Neuron (in vitro differentiated cells): ENCODE data around the gene CDADC1.
A peak's percentile ranks its signal among the peaks of the same experiment; 100 is the strongest.

Source experiments
- H2AFZ ChIP-seq: one replicate; pipeline ENCODE4 v1.6.1; 2013; ENCODE audit warnings: low read depth, mild to moderate bottlenecking, inconsistent platforms, low read length, moderate library complexity
- H3K27me3 ChIP-seq: one replicate; pipeline ENCODE4 v1.6.1; 2013; ENCODE audit warnings: low read length; ENCODE audit not compliant: insufficient read depth
- H3K36me3 ChIP-seq: one replicate; pipeline ENCODE4 v1.6.1; 2013; ENCODE audit warnings: low read length; ENCODE audit not compliant: insufficient read depth
- H3K4me1 ChIP-seq: one replicate; pipeline ENCODE4 v1.6.1; 2013; ENCODE audit warnings: low read length; ENCODE audit not compliant: insufficient read depth
- H3K4me3 ChIP-seq: 2 replicates; pipeline ENCODE4 v1.5.1; 2013; ENCODE audit warnings: mild to moderate bottlenecking, low read length, moderate library complexity
- H3K9me3 ChIP-seq: one replicate; pipeline ENCODE4 v1.6.1; 2013; ENCODE audit warnings: low read length

CDADC1 gene

DNA sequence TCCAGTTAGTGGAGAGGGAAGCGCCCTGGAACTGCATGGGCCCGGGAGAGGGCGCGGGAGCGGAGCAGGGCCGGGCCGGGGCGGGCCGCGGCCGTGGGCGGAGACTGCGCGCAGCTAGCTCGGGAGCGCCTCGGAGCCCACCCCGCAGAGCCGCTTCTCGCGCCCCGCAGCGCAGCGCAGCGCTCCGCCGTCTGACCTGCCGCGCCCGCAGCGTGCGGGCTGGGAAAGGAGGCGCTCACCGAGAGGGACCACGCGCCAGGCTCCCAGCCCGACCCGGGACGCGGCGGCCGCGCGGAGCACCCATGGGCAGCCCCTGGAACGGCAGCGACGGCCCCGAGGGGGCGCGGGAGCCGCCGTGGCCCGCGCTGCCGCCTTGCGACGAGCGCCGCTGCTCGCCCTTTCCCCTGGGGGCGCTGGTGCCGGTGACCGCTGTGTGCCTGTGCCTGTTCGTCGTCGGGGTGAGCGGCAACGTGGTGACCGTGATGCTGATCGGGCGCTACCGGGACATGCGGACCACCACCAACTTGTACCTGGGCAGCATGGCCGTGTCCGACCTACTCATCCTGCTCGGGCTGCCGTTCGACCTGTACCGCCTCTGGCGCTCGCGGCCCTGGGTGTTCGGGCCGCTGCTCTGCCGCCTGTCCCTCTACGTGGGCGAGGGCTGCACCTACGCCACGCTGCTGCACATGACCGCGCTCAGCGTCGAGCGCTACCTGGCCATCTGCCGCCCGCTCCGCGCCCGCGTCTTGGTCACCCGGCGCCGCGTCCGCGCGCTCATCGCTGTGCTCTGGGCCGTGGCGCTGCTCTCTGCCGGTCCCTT is 27.5 kb upstream of the CDADC1 start, which contains the start of gene MLNR:
TSS of gene MLNR (plus strand) at position 303 of the 820 bp plus-strand sequence. CDS start at position 303, 0 bp downstream.
- Histone ChIP-seq H3K36me3 (no peaks in the 10 kb centered on the region), H3K4me3 (peak within 1 kb of the TSS; percentile 34), H3K9me3 (peaks cover 10% of the 10 kb centered on the region), H3K27me3 (peaks cover 57% of the 10 kb centered on the region), H3K4me1 (no peaks in the 10 kb centered on the region), H2AFZ (peak within 1 kb of the TSS; percentile 64)

GRCh38 chr13:49220856-49221589 is 26.7 kb upstream of the CDADC1 start:
- Histone ChIP-seq H2AFZ (peak overlapping the region; percentile 64), H3K4me1 (no peaks in the 10 kb centered on the region), H3K36me3 (no peaks in the 10 kb centered on the region), H3K4me3 (peak overlapping the region; percentile 34), H3K27me3 (peaks cover 57% of the 10 kb centered on the region), H3K9me3 (peaks cover 10% of the 10 kb centered on the region)

DNA sequence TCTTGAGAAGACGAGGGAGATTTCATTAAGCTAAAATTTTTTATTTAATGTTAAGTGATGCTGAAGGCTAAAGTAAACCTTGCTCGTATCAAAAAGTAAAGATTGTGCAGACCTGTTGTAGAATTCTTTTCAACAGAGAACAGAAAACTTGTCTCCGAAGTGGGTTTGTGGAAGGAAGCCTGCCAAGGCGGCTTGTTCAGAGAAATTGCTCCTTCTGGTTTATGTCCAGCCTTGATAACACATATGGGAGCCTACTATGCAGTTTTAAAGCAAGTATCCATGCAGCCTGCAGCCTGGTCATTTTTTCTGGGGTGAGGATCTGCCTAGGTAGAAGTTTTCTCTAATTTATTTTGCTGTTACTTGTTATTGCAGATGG is 26.1 kb upstream of the CDADC1 start:
- no peaks in the 10 kb centered on the region for H3K36me3 ChIP-seq
- H3K9me3 ChIP-seq, result peaks cover 10% of the 10 kb centered on the region
- H3K4me1 ChIP-seq, result no peaks in the 10 kb centered on the region
- H3K27me3 ChIP-seq, result peaks cover 57% of the 10 kb centered on the region
- H2AFZ ChIP-seq, result no peak overlapping the region
- no peak overlapping the region for H3K4me3 ChIP-seq

DNA sequence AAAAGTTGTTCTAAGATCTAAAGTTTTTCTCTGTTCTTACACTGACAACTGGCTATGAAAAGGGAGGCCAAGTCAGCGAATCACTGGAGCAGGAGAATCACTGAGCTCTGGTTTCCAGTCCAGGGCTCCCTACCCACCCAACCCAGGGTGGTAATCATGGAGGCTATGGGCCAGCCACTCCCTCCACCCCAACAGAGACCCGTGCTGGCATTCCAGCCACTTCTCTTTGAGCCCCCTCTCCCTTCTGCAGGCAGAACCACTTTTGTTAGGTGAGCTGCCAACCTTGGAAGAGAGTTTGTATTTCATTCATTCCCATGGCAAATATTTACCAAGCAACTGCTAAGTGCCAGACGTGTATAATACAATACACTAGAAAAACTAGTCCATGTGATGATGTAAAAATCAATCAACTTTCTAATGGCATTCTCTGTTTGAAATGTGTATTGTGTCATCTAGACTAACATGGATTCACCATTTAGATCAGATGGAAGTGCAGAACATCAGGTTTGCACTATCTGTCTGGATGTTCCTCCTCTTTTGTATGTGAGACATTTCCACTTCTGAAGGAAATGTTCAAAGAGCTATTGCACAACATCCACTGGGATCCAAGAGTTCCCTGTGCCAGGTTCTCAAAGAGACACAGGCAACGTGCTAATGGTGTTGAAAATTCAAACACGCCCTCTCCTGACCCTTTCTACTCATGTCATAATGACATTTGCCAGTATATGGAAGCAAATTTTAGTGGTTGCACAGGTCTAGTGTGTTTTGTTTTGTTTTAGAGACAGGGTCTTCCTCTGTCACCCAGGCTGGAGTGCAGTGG is 22.3 kb upstream of the CDADC1 start:
- H3K4me3 ChIP-seq, result no peak overlapping the region
- peaks cover 21% of the 10 kb centered on the region for H3K27me3 ChIP-seq
- peaks cover 4% of the 10 kb centered on the region for H3K9me3 ChIP-seq
- peaks cover 7% of the 10 kb centered on the region for H3K4me1 ChIP-seq
- H3K36me3 ChIP-seq, result no peaks in the 10 kb centered on the region
- no peak overlapping the region for H2AFZ ChIP-seq

- peaks cover 7% of the 10 kb centered on the region for H3K4me1 ChIP-seq
- H3K9me3 ChIP-seq, result peaks cover 4% of the 10 kb centered on the region
- H3K27me3 ChIP-seq, result peaks cover 9% of the 10 kb centered on the region
- no peak overlapping the region for H2AFZ ChIP-seq
- no peaks in the 10 kb centered on the region for H3K36me3 ChIP-seq
- no peak overlapping the region for H3K4me3 ChIP-seq
These were observed 21.1 kb upstream of the CDADC1 start for GRCh38 chr13:49226613-49227012.

GRCh38 chr13:49234741-49235140 is 13.0 kb upstream of the CDADC1 start:
- Histone ChIP-seq H3K4me1 (no peaks in the 10 kb centered on the region), H3K36me3 (no peaks in the 10 kb centered on the region), H3K27me3 (no peaks in the 10 kb centered on the region), H3K4me3 (no peak overlapping the region), H3K9me3 (no peaks in the 10 kb centered on the region), H2AFZ (no peak overlapping the region)

- no peak overlapping the region for H2AFZ ChIP-seq
- H3K4me3 ChIP-seq, result no peak overlapping the region
- no peaks in the 10 kb centered on the region for H3K36me3 ChIP-seq
- no peaks in the 10 kb centered on the region for H3K9me3 ChIP-seq
- H3K27me3 ChIP-seq, result no peaks in the 10 kb centered on the region
- H3K4me1 ChIP-seq, result no peaks in the 10 kb centered on the region
These were observed 11.8 kb upstream of the CDADC1 start for GRCh38 chr13:49235856-49236431.

GRCh38 chr13:49238621-49239020 is 9.1 kb upstream of the CDADC1 start:
- no peaks in the 10 kb centered on the region for H3K27me3 ChIP-seq
- no peaks in the 10 kb centered on the region for H3K36me3 ChIP-seq
- H3K9me3 ChIP-seq, result no peaks in the 10 kb centered on the region
- no peaks in the 10 kb centered on the region for H3K4me1 ChIP-seq
- no peak overlapping the region for H3K4me3 ChIP-seq
- no peak overlapping the region for H2AFZ ChIP-seq

- no peak overlapping the region for H2AFZ ChIP-seq
- no peaks in the 10 kb centered on the region for H3K4me1 ChIP-seq
- no peaks in the 10 kb centered on the region for H3K27me3 ChIP-seq
- H3K9me3 ChIP-seq, result no peaks in the 10 kb centered on the region
- H3K4me3 ChIP-seq, result no peak overlapping the region
- no peaks in the 10 kb centered on the region for H3K36me3 ChIP-seq
These were observed 7.7 kb upstream of the CDADC1 start for GRCh38 chr13:49240017-49240416.

DNA sequence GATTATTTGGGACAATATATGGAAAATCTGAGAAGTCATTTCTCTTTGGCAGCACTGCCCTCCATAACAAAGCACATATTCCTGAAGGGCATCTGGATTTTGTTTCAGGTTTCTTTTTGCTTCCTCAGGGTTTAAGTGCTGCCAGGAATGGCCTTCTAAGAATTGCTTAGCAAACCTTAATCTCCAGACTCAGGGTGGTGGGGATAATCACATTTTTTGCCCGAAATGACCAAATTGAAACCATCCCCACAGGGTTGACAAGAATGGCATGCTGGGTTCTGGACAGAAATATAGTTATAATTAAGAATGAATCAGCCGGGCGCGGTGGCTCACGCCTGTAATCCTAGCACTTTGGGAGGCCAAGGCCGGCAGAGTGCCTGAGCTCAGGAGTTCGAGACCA is 6.4 kb upstream of the CDADC1 start:
- H3K36me3 ChIP-seq, result no peaks in the 10 kb centered on the region
- no peak overlapping the region for H3K4me3 ChIP-seq

DNA sequence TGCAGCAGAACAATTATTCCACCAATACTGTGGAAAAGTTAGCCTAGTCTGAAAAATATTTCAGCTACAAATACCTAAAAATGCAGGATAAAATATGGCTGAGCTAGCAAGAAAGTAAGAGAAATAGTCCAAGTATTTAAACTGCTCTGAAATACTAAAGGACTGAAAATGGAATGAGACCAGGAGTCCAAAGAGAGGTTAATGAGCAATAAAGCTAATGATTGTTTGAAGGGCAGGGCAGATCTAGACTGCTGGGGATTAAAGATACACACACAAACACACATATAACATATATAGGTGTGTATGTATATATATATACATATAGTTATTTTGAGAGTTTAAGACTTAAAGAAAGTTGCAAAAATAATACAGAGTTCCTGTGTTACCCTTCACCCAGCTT is 2.6 kb upstream of the CDADC1 start:
- Histone ChIP-seq H3K4me3 (no peak overlapping the region), H3K9me3 (no peaks in the 10 kb centered on the region), H3K27me3 (no peaks in the 10 kb centered on the region), H3K4me1 (no peaks in the 10 kb centered on the region), H2AFZ (no peak overlapping the region), H3K36me3 (peaks cover 3% of the 10 kb centered on the region)

More for the DNA sequence above, 6.4 kb upstream of the CDADC1 start:
- Histone ChIP-seq H3K4me1 (no peaks in the 10 kb centered on the region), H3K27me3 (no peaks in the 10 kb centered on the region), H2AFZ (no peak overlapping the region), H3K9me3 (no peaks in the 10 kb centered on the region)

GRCh38 chr13:49246850-49247642 is 679 bp upstream of the CDADC1 start:
- H3K9me3 ChIP-seq, result no peaks in the 10 kb centered on the region
- H3K27me3 ChIP-seq, result no peaks in the 10 kb centered on the region
- peaks cover 4% of the 10 kb centered on the region for H3K36me3 ChIP-seq
- H3K4me1 ChIP-seq, result no peaks in the 10 kb centered on the region
- H3K4me3 ChIP-seq, result peak overlapping the region; percentile 91
- H2AFZ ChIP-seq, result peak overlapping the region; percentile 69
